T-helper 2 cell treated with Interferon-gamma antibody and Interleukin-4, amounts not matched to agents 5 μg/mL and 100 μg/mL, for 36 hours (primary cell): ENCODE data around the gene SH2D4B.

Experiments
- DNase-seq: peaks from one replicate; pipeline ENCODE4 v3.0.0; 2021; ENCODE audit warnings: low spot score
- H3K27ac Mint-ChIP-seq: one replicate; pipeline ENCODE4 v1.8.0; 2021; ENCODE audit warnings: mild to moderate bottlenecking, mixed read lengths
- H3K27me3 Mint-ChIP-seq: one replicate; pipeline ENCODE4 v1.8.0; 2021; ENCODE audit warnings: low read depth, mixed read lengths
- H3K36me3 Mint-ChIP-seq: one replicate; pipeline ENCODE4 v1.8.0; 2021; ENCODE audit warnings: low read depth, mixed read lengths
- H3K4me1 Mint-ChIP-seq: one replicate; pipeline ENCODE4 v1.8.0; 2021; ENCODE audit warnings: low read depth, mixed read lengths
- H3K4me3 Mint-ChIP-seq: one replicate; pipeline ENCODE4 v1.8.0; 2022; ENCODE audit warnings: mild to moderate bottlenecking, moderate library complexity, mixed read lengths
- H3K9me3 Mint-ChIP-seq: one replicate; pipeline ENCODE4 v1.8.0; 2021; ENCODE audit warnings: mixed read lengths

The SH2D4B gene

GRCh38 chr10:80658068-80658467, 120.4 kb downstream of the SH2D4B start:
- Mint-ChIP-seq H3K27me3 (peaks cover 7% of the 10 kb centered on the region), H3K36me3 (no peaks in the 10 kb centered on the region), H3K9me3 (no peaks in the 10 kb centered on the region), H3K4me1 (peaks cover 3% of the 10 kb centered on the region), H3K27ac (no peak overlapping the region), H3K4me3 (no peak overlapping the region)
- DNase-seq: no peak

- no peak for DNase-seq
- Mint-ChIP-seq H3K27ac (no peak overlapping the region), H3K27me3 (peaks cover 9% of the 10 kb centered on the region), H3K4me3 (no peak overlapping the region), H3K4me1 (peaks cover 3% of the 10 kb centered on the region), H3K9me3 (no peaks in the 10 kb centered on the region), H3K36me3 (no peaks in the 10 kb centered on the region)
Observed at GRCh38 chr10:80659289-80659688, 121.6 kb downstream of the SH2D4B start.

GRCh38 chr10:80660266-80660665, 122.6 kb downstream of the SH2D4B start:
- Mint-ChIP-seq H3K4me3 (no peak overlapping the region), H3K4me1 (peaks cover 3% of the 10 kb centered on the region)

GRCh38 chr10:80660736-80661135, 123.0 kb downstream of the SH2D4B start:
- peaks cover 3% of the 10 kb centered on the region for H3K4me1 Mint-ChIP-seq
- H3K27ac Mint-ChIP-seq: no peak overlapping the region
- H3K9me3 Mint-ChIP-seq: no peaks in the 10 kb centered on the region
- DNase-seq: no peak
- no peak overlapping the region for H3K4me3 Mint-ChIP-seq
- no peaks in the 10 kb centered on the region for H3K36me3 Mint-ChIP-seq
- H3K27me3 Mint-ChIP-seq: peaks cover 9% of the 10 kb centered on the region

More at GRCh38 chr10:80660266-80660665, 122.6 kb downstream of the SH2D4B start:
- H3K9me3 Mint-ChIP-seq: no peaks in the 10 kb centered on the region
- H3K27me3 Mint-ChIP-seq: peaks cover 9% of the 10 kb centered on the region
- H3K27ac Mint-ChIP-seq: no peak overlapping the region
- no peaks in the 10 kb centered on the region for H3K36me3 Mint-ChIP-seq
- DNase-seq: no peak

- no peak for DNase-seq
- Mint-ChIP-seq H3K36me3 (no peaks in the 10 kb centered on the region), H3K4me3 (no peak overlapping the region), H3K4me1 (peaks cover 3% of the 10 kb centered on the region), H3K27ac (no peak overlapping the region), H3K27me3 (peaks cover 9% of the 10 kb centered on the region), H3K9me3 (no peaks in the 10 kb centered on the region)
Observed at GRCh38 chr10:80661526-80661925, 123.8 kb downstream of the SH2D4B start.

GRCh38 chr10:80662429-80663261, 124.9 kb downstream of the SH2D4B start:
- H3K4me3 Mint-ChIP-seq: no peak overlapping the region
- peak; percentile 41 for DNase-seq

GRCh38 chr10:80664071-80664680, 126.5 kb downstream of the SH2D4B start:
- Mint-ChIP-seq H3K27ac (no peak overlapping the region), H3K4me3 (no peak overlapping the region), H3K36me3 (no peaks in the 10 kb centered on the region), H3K27me3 (peaks cover 9% of the 10 kb centered on the region), H3K9me3 (no peaks in the 10 kb centered on the region), H3K4me1 (peaks cover 3% of the 10 kb centered on the region)
- peak; percentile 17 for DNase-seq

More at GRCh38 chr10:80662429-80663261, 124.9 kb downstream of the SH2D4B start:
- Mint-ChIP-seq H3K36me3 (no peaks in the 10 kb centered on the region), H3K9me3 (no peaks in the 10 kb centered on the region), H3K27ac (no peak overlapping the region), H3K4me1 (peaks cover 3% of the 10 kb centered on the region), H3K27me3 (peaks cover 9% of the 10 kb centered on the region)

GRCh38 chr10:80669485-80669884, 131.8 kb downstream of the SH2D4B start:
- Mint-ChIP-seq H3K27me3 (peaks cover 4% of the 10 kb centered on the region), H3K4me3 (no peak overlapping the region)

GRCh38 chr10:80670774-80671173, 133.1 kb downstream of the SH2D4B start:
- no peaks in the 10 kb centered on the region for H3K4me1 Mint-ChIP-seq
- H3K4me3 Mint-ChIP-seq: no peak overlapping the region
- no peaks in the 10 kb centered on the region for H3K36me3 Mint-ChIP-seq
- H3K9me3 Mint-ChIP-seq: no peaks in the 10 kb centered on the region
- no peak for DNase-seq
- no peak overlapping the region for H3K27ac Mint-ChIP-seq
- peaks cover 4% of the 10 kb centered on the region for H3K27me3 Mint-ChIP-seq

More at GRCh38 chr10:80669485-80669884, 131.8 kb downstream of the SH2D4B start:
- H3K4me1 Mint-ChIP-seq: no peaks in the 10 kb centered on the region
- no peak overlapping the region for H3K27ac Mint-ChIP-seq
- DNase-seq: no peak
- no peaks in the 10 kb centered on the region for H3K36me3 Mint-ChIP-seq
- H3K9me3 Mint-ChIP-seq: no peaks in the 10 kb centered on the region

- no peaks in the 10 kb centered on the region for H3K36me3 Mint-ChIP-seq
- H3K27ac Mint-ChIP-seq: no peak overlapping the region
- H3K27me3 Mint-ChIP-seq: peaks cover 4% of the 10 kb centered on the region
- H3K4me1 Mint-ChIP-seq: no peaks in the 10 kb centered on the region
- DNase-seq: no peak
- H3K9me3 Mint-ChIP-seq: no peaks in the 10 kb centered on the region
- no peak overlapping the region for H3K4me3 Mint-ChIP-seq
Observed at GRCh38 chr10:80671847-80672246, 134.1 kb downstream of the SH2D4B start.

GRCh38 chr10:80672613-80673012, 134.9 kb downstream of the SH2D4B start:
- Mint-ChIP-seq H3K36me3 (no peaks in the 10 kb centered on the region), H3K9me3 (no peaks in the 10 kb centered on the region), H3K4me1 (no peaks in the 10 kb centered on the region), H3K4me3 (no peak overlapping the region), H3K27ac (no peak overlapping the region), H3K27me3 (peaks cover 4% of the 10 kb centered on the region)
- no peak for DNase-seq

GRCh38 chr10:80674809-80675208, 137.1 kb downstream of the SH2D4B start:
- H3K27me3 Mint-ChIP-seq: peaks cover 4% of the 10 kb centered on the region
- no peak for DNase-seq
- H3K4me1 Mint-ChIP-seq: no peaks in the 10 kb centered on the region
- H3K4me3 Mint-ChIP-seq: no peak overlapping the region
- H3K27ac Mint-ChIP-seq: no peak overlapping the region
- no peaks in the 10 kb centered on the region for H3K9me3 Mint-ChIP-seq
- H3K36me3 Mint-ChIP-seq: no peaks in the 10 kb centered on the region

GRCh38 chr10:80681142-80681541, 143.4 kb downstream of the SH2D4B start:
- no peaks in the 10 kb centered on the region for H3K9me3 Mint-ChIP-seq
- no peaks in the 10 kb centered on the region for H3K36me3 Mint-ChIP-seq
- H3K4me3 Mint-ChIP-seq: no peak overlapping the region
- H3K27me3 Mint-ChIP-seq: no peaks in the 10 kb centered on the region
- DNase-seq: no peak
- no peaks in the 10 kb centered on the region for H3K4me1 Mint-ChIP-seq
- no peak overlapping the region for H3K27ac Mint-ChIP-seq

- no peak overlapping the region for H3K27ac Mint-ChIP-seq
- no peaks in the 10 kb centered on the region for H3K4me1 Mint-ChIP-seq
- H3K36me3 Mint-ChIP-seq: no peaks in the 10 kb centered on the region
- H3K9me3 Mint-ChIP-seq: no peaks in the 10 kb centered on the region
- H3K4me3 Mint-ChIP-seq: no peak overlapping the region
- no peaks in the 10 kb centered on the region for H3K27me3 Mint-ChIP-seq
- no peak for DNase-seq
Observed at GRCh38 chr10:80684259-80684658, 146.6 kb downstream of the SH2D4B start.
